BJ (cell line): Measurements from ENCODE around the gene TMEM256. TPM values are rescaled to one million over a fixed set of nuclear protein-coding genes. Genes with fewer than 3 reads are reported as not detected.
A peak's percentile ranks its signal among the peaks of the same experiment; 100 is the strongest.

Experiments used
- CTCF ChIA-PET: fragments of 350-600 bp; formaldehyde crosslinking; extraction: SDS; loops from one replicate; lab custom pipeline; 2021; ENCODE audit warnings: antibody characterized with exemption, inconsistent platforms; lab: Yijun Ruan, JAX
- POLR2A ChIA-PET: fragments of 300-600 bp; sonication (Branson Sonifier 250); formaldehyde crosslinking; extraction: SDS; loops from one replicate; lab custom pipeline; 2021; ENCODE audit warnings: antibody characterized with exemption; lab: Charles Lee
- DNase-seq: peaks from one replicate; pipeline ENCODE4 v3.0.0-alpha.2; 2011; ENCODE audit warnings: low read depth
- H3K27me3 ChIP-seq: 2 replicates; pipeline ENCODE4 v1.6.0; 2011; ENCODE audit warnings: low read length; ENCODE audit not compliant: control insufficient read depth, insufficient read depth
- H3K36me3 ChIP-seq: 2 replicates; pipeline ENCODE4 v1.5.1; 2011; ENCODE audit warnings: low read length; ENCODE audit not compliant: control insufficient read depth, insufficient read depth
- H3K4me3 ChIP-seq: 2 replicates; pipeline ENCODE4 v1.5.1; 2011; ENCODE audit warnings: low read depth, mild to moderate bottlenecking, control low read depth, low read length
- polyA plus RNA-seq: library from polyadenylated mRNA; depleted of rRNA; stranded (reverse); fragments of >200 nt; gene quantifications from 2 replicates; pipeline ENCODE4 v1.2.3, GENCODE V29; 2011
- TF ChIP-seq, protein P1 (sequence below): IDR thresholded peaks from 2 replicates; pipeline ENCODE4 v1.5.1; 2011; ENCODE audit warnings: low read depth, mild to moderate bottlenecking, control low read depth, inconsistent platforms, low read length, moderate library complexity; ENCODE audit not compliant: insufficient read depth

The TMEM256 gene
- polyA plus RNA-seq, 1 experiment: 101 TPM

DNA sequence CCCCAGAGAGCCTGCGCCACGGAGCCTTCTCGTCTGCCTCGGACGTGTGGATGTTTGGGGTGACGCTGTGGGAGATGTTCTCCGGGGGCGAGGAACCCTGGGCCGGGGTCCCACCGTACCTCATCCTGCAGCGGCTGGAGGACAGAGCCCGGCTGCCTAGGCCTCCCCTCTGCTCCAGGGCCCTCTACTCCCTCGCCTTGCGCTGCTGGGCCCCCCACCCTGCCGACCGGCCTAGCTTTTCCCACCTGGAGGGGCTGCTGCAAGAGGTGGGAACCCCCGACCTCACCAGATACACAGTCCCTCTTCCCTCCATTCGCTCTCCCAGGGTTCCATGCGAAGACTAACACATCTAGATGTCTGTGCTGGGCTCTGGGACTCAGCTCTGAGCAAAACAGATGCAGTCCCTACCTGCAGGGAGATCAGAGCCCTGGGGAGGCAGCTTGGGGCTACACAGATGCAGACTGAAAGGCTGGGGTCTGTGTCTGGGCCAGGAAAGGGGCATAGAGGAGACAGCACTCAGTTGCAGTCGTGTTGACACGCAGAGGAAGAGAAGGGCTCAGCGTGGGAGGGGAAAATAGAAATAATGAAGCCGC, 19.3 kb downstream of the TMEM256 start:
- no peak for DNase-seq
- Histone ChIP-seq H3K4me3 (peak overlapping the region; percentile 34), H3K27me3 (peaks cover 8% of the 10 kb centered on the region), H3K36me3 (peaks cover 12% of the 10 kb centered on the region)
- ChIA-PET POLR2A (interaction anchor here (0.6 kb wide), 1 partner anchor 51 kb away, joined by 3 read pairs; the partner anchor contains the start of gene TMEM102), CTCF (interaction anchor here (1.1 to 5.7 kb wide), 4 partner anchors 8 to 52 kb away, joined by 3 to 26 read pairs (median 4); partner anchors contain the start of gene TMEM95)
- TF ChIP-seq, protein P1, sequence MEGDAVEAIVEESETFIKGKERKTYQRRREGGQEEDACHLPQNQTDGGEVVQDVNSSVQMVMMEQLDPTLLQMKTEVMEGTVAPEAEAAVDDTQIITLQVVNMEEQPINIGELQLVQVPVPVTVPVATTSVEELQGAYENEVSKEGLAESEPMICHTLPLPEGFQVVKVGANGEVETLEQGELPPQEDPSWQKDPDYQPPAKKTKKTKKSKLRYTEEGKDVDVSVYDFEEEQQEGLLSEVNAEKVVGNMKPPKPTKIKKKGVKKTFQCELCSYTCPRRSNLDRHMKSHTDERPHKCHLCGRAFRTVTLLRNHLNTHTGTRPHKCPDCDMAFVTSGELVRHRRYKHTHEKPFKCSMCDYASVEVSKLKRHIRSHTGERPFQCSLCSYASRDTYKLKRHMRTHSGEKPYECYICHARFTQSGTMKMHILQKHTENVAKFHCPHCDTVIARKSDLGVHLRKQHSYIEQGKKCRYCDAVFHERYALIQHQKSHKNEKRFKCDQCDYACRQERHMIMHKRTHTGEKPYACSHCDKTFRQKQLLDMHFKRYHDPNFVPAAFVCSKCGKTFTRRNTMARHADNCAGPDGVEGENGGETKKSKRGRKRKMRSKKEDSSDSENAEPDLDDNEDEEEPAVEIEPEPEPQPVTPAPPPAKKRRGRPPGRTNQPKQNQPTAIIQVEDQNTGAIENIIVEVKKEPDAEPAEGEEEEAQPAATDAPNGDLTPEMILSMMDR: no peak

DNA sequence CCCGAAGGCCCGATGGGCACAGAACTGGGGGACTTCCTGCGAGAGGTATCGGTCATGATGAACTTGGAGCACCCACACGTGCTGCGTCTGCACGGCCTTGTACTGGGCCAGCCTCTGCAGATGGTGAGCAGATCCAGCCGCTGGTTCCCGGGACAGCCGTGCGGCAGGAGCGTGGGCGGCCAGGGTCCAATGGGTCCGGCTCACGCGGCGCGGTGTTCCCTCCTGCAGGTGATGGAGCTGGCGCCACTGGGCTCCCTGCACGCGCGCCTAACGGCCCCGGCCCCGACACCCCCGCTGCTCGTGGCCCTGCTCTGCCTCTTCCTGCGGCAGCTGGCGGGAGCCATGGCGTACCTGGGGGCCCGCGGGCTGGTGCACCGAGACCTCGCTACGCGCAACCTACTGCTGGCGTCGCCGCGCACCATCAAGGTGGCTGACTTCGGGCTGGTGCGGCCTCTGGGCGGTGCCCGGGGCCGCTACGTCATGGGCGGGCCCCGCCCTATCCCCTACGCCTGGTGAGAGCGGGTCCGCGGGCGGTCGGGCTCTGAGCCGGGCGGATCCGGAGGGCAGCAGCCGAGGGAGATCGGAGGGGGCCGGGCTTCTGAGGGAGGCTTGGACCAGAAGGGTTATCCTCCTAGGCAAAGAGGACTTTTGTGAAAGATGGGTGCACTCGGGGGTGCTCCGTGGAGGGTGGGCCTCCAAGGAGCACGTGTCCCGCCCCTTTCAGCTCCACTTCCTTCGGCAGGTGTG, 20.0 kb downstream of the TMEM256 start:
- H3K27me3 ChIP-seq: peaks cover 8% of the 10 kb centered on the region
- CTCF ChIA-PET: interaction anchor here (1.1 to 5.7 kb wide), 2 partner anchors 28 to 46 kb away, joined by 3 to 26 read pairs; partner anchors contain the start of gene TMEM95
- H3K4me3 ChIP-seq: peak overlapping the region; percentile 34
- POLR2A ChIA-PET: no interaction called here
- no peak for DNase-seq
- peaks cover 8% of the 10 kb centered on the region for H3K36me3 ChIP-seq
- TF ChIP-seq, protein P1: no peak

DNA sequence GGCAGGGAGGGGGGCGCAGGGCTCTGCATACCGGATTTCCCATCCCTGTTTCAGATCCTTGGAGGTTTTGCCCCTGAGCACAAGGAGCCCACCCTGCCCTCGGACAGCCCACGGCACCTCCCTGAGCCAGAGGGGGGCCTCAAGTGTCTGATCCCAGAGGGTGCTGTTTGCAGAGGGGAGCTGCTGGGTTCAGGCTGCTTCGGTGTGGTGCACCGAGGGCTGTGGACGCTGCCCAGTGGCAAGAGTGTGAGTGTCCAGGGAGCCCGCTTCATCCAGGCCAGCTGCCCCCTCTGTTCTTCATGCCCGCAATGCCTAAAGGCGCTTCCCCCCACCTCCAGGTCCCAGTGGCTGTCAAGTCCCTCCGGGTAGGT, 20.5 kb downstream of the TMEM256 start:
- Histone ChIP-seq H3K36me3 (peaks cover 4% of the 10 kb centered on the region), H3K27me3 (peaks cover 8% of the 10 kb centered on the region), H3K4me3 (no peak overlapping the region)
- POLR2A ChIA-PET: no interaction called here
- TF ChIP-seq, protein P1: no peak
- DNase-seq: no peak
- CTCF ChIA-PET: interaction anchor here (5.7 kb wide), 1 partner anchor 28 kb away, joined by 26 read pairs; the partner anchor contains the start of gene TMEM95

DNA sequence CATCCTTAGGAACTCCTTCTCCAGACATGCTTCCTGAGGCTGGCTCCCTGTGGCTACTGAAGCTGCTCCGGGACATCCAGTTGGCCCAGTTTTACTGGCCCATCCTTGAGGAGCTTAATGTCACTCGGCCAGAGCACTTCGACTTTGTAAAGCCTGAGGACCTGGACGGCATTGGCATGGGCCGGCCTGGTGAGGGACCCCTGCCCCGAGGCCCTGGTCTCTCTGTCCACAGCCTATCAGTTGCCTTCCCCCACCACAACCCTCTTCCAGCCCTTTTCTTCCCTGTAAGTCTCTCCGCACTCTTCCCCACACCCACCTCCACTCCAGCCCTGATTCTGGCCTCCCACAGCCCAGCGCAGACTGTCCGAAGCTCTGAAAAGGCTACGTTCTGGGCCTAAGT, 21.0 kb downstream of the TMEM256 start:
- peaks cover 8% of the 10 kb centered on the region for H3K27me3 ChIP-seq
- peaks cover 2% of the 10 kb centered on the region; the same call in 1 of the 2 replicates for H3K36me3 ChIP-seq
- TF ChIP-seq, protein P1: no peak
- ChIA-PET POLR2A (no interaction called here), CTCF (interaction anchor here (0.8 to 5.7 kb wide), 2 partner anchors 27 to 305 kb away, joined by 4 to 26 read pairs; partner anchors contain the start of genes TMEM95 and TP53)
- DNase-seq: no peak
- no peak overlapping the region for H3K4me3 ChIP-seq

DNA sequence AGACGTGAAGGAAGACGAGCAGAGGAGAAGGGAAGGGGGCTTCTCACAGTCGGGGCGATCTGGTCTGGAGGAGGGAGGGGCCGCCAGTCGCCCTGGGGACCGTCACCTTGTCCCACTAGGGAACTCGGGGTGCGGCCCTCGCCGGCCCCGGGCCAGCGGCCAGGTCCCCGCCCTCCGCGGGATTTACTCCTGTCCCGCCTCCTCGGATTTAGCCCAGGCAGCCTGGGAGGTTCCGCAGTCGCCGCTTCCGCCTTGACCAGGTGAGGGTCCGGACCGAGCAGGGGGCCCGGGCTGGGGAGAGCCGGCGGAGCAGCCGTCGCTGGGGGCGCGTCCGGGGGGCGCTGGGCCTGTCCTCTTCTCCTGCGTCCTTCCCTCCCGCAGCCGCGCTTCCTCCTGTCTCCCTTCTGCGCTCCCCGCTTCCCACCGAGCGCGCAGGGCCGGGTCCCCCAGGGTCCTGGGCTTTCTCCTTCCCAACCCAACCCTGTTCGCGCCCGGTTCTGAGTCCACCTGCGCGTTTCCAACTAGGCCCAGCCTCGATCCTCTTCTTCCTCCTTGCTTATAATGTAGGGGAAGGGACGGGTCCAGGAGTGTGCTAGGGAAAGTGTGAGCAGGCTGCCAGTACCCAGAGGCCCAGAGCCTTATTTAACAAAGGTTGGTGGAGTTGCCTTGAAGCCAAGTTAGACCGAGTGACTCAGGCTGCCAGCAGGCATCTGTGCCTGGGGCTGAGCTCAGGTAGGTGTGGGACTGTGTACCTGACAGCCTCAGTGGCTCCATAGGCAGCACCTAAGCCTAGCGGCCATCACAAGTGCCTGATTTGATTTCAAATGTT, 22.8 kb downstream of the TMEM256 start, which contains the start of gene TNK1:
TSS of gene TNK1 (plus strand) at position 235 of the 829 bp plus-strand sequence. CDS start 1,838 bp downstream, outside the sequence.
- DNase-seq: no peak
- Histone ChIP-seq H3K27me3 (peaks cover 8% of the 10 kb centered on the region), H3K4me3 (peak within 1 kb of the TSS; percentile 41), H3K36me3 (no peaks in the 10 kb centered on the region)
- ChIA-PET CTCF (interaction anchor here (0.7 to 2.3 kb wide), 3 partner anchors 25 to 179 kb away, joined by 3 to 13 read pairs (median 3); no protein-coding TSS in a partner anchor), POLR2A (no interaction called here)
- TF ChIP-seq, protein P1: no peak
